Measurements from ENCODE around the gene CYP1A2. TPM values are rescaled to one million over a fixed set of nuclear protein-coding genes. Genes with fewer than 3 reads are reported as not detected.

Gene CYP1A2
- total RNA-seq, 1 donor from 2014 or later = not detected

GRCh38 chr15:74802862-74803447, 54.3 kb downstream of the CYP1A2 start:
- no peak for DNase-seq (ENCODE audit: low read depth in 2 of 2)

GRCh38 chr15:74804935-74805334, 56.3 kb downstream of the CYP1A2 start:
- no peak for DNase-seq (ENCODE audit: low read depth in 2 of 2)

Other genes starting within 250 kb of the CYP1A2 start
- 1.3 and 2.8 TPM in 2 replicates for gene ARID3B, start 207.6 kb upstream of the CYP1A2 start, total RNA-seq
- gene CLK3, start 133.0 kb upstream of the CYP1A2 start, total RNA-seq = 31.6 and 48.2 TPM in 2 replicates
- gene EDC3, start 52.8 kb upstream of the CYP1A2 start, total RNA-seq = 11.6 and 21.4 TPM in 2 replicates
- 8.5 and 115 TPM in 2 replicates for gene CYP1A1, start 23.3 kb upstream of the CYP1A2 start, total RNA-seq
- gene CSK, start 33.2 kb downstream of the CYP1A2 start, total RNA-seq = 24.4 and 37.9 TPM in 2 replicates
- gene LMAN1L, start 64.0 kb downstream of the CYP1A2 start, total RNA-seq = not detected in 2 replicates
- gene CPLX3, start 77.8 kb downstream of the CYP1A2 start, total RNA-seq = not detected in 2 replicates
- 12.4 and 19.4 TPM in 2 replicates for gene ULK3, start 94.3 kb downstream of the CYP1A2 start, total RNA-seq
- gene SCAMP2, start 124.5 kb downstream of the CYP1A2 start, total RNA-seq = 13.7 and 19.2 TPM in 2 replicates
- 23.3 and 27.6 TPM in 2 replicates for gene MPI, start 141.2 kb downstream of the CYP1A2 start, total RNA-seq
- 25.1 and 45.6 TPM in 2 replicates for gene FAM219B, start 158.0 kb downstream of the CYP1A2 start, total RNA-seq
- gene COX5A, start 189.2 kb downstream of the CYP1A2 start, total RNA-seq = 55.0 and 61.5 TPM in 2 replicates
- 16.6 and 26.0 TPM in 2 replicates for gene RPP25, start 207.9 kb downstream of the CYP1A2 start, total RNA-seq
- 5.6 and 6.1 TPM in 2 replicates for gene SCAMP5, start 246.7 kb downstream of the CYP1A2 start, total RNA-seq